Immature natural killer cell (primary cell): ENCODE measurements around the gene PAK6. TPM values are rescaled to one million over a fixed set of nuclear protein-coding genes. Genes with fewer than 3 reads are reported as not detected.

Experiments used
- DNase-seq, 3 donors: peaks; one replicate each; pipeline ENCODE4 v3.0.0; 2022; ENCODE audit warnings: mixed read lengths in 1 of 3
- H3K27ac Mint-ChIP-seq, 6 donors: one replicate each; pipeline ENCODE4 v1.8.0; 2020; ENCODE audit warnings: mixed read lengths in 6 of 6, mild to moderate bottlenecking in 5 of 6, inconsistent platforms in 4 of 6, moderate library complexity in 3 of 6
- H3K27me3 Mint-ChIP-seq, 3 donors: one replicate each; pipeline ENCODE4 v1.8.0; 2020 to 2021; ENCODE audit warnings: low read depth in 3 of 3, mild to moderate bottlenecking in 3 of 3, mixed read lengths in 3 of 3, moderate library complexity in 3 of 3, inconsistent platforms in 1 of 3
- H3K36me3 Mint-ChIP-seq, 3 donors: one replicate each; pipeline ENCODE4 v1.8.0; 2020; ENCODE audit warnings: mixed read lengths in 3 of 3, inconsistent platforms in 2 of 3, mild to moderate bottlenecking in 2 of 3
- H3K4me1 Mint-ChIP-seq, 2 donors: one replicate each; pipeline ENCODE4 v1.8.0; 2020; ENCODE audit warnings: inconsistent platforms in 2 of 2, mild to moderate bottlenecking in 2 of 2, mixed read lengths in 2 of 2, moderate library complexity in 1 of 2
- H3K4me3 Mint-ChIP-seq, 5 donors: one replicate each; pipeline ENCODE4 v1.8.0; 2020; ENCODE audit warnings: mild to moderate bottlenecking in 5 of 5, mixed read lengths in 5 of 5, inconsistent platforms in 3 of 5, moderate library complexity in 3 of 5
- H3K9me3 Mint-ChIP-seq, 6 donors: one replicate each; pipeline ENCODE4 v1.8.0; 2020; ENCODE audit warnings: mild to moderate bottlenecking in 6 of 6, mixed read lengths in 6 of 6, inconsistent platforms in 4 of 6, moderate library complexity in 3 of 6
- polyA plus RNA-seq, 3 donors: library from polyadenylated mRNA; unstranded; fragments of 300-500 nt; fragmentation: Illumina TruSeq; gene quantifications; one replicate each; pipeline ENCODE4 v1.2.3, GENCODE V29; 2021

The PAK6 gene
- polyA plus RNA-seq, 3 donors from 2014 or later: 2.0 to 8.3 (median 3.6) TPM

- Mint-ChIP-seq H3K27me3 (peaks cover 0 to 6% (median 2%) of the 10 kb centered on the region in 3 donors), H3K4me3 (peak overlapping the region in 1 of 5 donors; percentile 74), H3K9me3 (no peaks in the 10 kb centered on the region), H3K27ac (peak overlapping the region in 1 of 6 donors; percentile 83), H3K4me1 (peaks cover 3 to 4% of the 10 kb centered on the region in 2 donors), H3K36me3 (no peaks in the 10 kb centered on the region)
- peak in 1 of 3 donors; percentile 39 for DNase-seq
Measured at GRCh38 chr15:40270246-40270995, 31.6 kb downstream of the PAK6 start.

GRCh38 chr15:40271685-40272484, 33.0 kb downstream of the PAK6 start:
- no peak overlapping the region for H3K27ac Mint-ChIP-seq
- no peak overlapping the region for H3K4me3 Mint-ChIP-seq
- no peak for DNase-seq
- H3K27me3 Mint-ChIP-seq: peaks cover 3 to 7% (median 6%) of the 10 kb centered on the region in 3 donors
- peaks cover 3 to 4% of the 10 kb centered on the region in 2 donors for H3K4me1 Mint-ChIP-seq
- H3K9me3 Mint-ChIP-seq: no peaks in the 10 kb centered on the region
- H3K36me3 Mint-ChIP-seq: no peaks in the 10 kb centered on the region

GRCh38 chr15:40272485-40273056, 33.7 kb downstream of the PAK6 start:
- Mint-ChIP-seq H3K4me1 (peaks cover 3 to 4% of the 10 kb centered on the region in 2 donors), H3K9me3 (no peaks in the 10 kb centered on the region), H3K4me3 (no peak overlapping the region), H3K36me3 (no peaks in the 10 kb centered on the region), H3K27me3 (peaks cover 3 to 7% (median 6%) of the 10 kb centered on the region in 3 donors), H3K27ac (no peak overlapping the region)
- DNase-seq: no peak

GRCh38 chr15:40273428-40273827, 34.6 kb downstream of the PAK6 start:
- Mint-ChIP-seq H3K36me3 (no peaks in the 10 kb centered on the region), H3K27ac (peak overlapping the region in 1 of 6 donors; percentile 69), H3K4me1 (peaks cover 3 to 7% of the 10 kb centered on the region in 2 donors), H3K27me3 (peaks cover 3 to 9% (median 8%) of the 10 kb centered on the region in 3 donors), H3K9me3 (no peaks in the 10 kb centered on the region), H3K4me3 (no peak overlapping the region)
- no peak for DNase-seq

GRCh38 chr15:40274350-40275274, 35.7 kb downstream of the PAK6 start:
- peak; percentile 81 to 86 (median 81) for DNase-seq
- no peaks in the 10 kb centered on the region for H3K36me3 Mint-ChIP-seq
- peaks cover 8 to 10% of the 10 kb centered on the region in 2 donors for H3K4me1 Mint-ChIP-seq
- H3K9me3 Mint-ChIP-seq: no peaks in the 10 kb centered on the region
- H3K27me3 Mint-ChIP-seq: peaks cover 3 to 15% (median 13%) of the 10 kb centered on the region in 3 donors
- no peak overlapping the region for H3K4me3 Mint-ChIP-seq
- peak overlapping the region in 1 of 6 donors; percentile 79 for H3K27ac Mint-ChIP-seq

- Mint-ChIP-seq H3K4me1 (peaks cover 8 to 10% of the 10 kb centered on the region in 2 donors), H3K36me3 (no peaks in the 10 kb centered on the region), H3K4me3 (no peak overlapping the region), H3K27me3 (peaks cover 3 to 15% (median 13%) of the 10 kb centered on the region in 3 donors), H3K9me3 (no peaks in the 10 kb centered on the region), H3K27ac (no peak overlapping the region)
- no peak for DNase-seq
Measured at GRCh38 chr15:40275523-40275922, 36.7 kb downstream of the PAK6 start.

- H3K27me3 Mint-ChIP-seq: peaks cover 3 to 17% (median 15%) of the 10 kb centered on the region in 3 donors
- no peaks in the 10 kb centered on the region for H3K9me3 Mint-ChIP-seq
- no peak for DNase-seq
- no peak overlapping the region for H3K4me3 Mint-ChIP-seq
- peaks cover 8 to 10% of the 10 kb centered on the region in 2 donors for H3K4me1 Mint-ChIP-seq
- no peaks in the 10 kb centered on the region for H3K36me3 Mint-ChIP-seq
- no peak overlapping the region for H3K27ac Mint-ChIP-seq
Measured at GRCh38 chr15:40275954-40276353, 37.1 kb downstream of the PAK6 start.

GRCh38 chr15:40276927-40277326, 38.1 kb downstream of the PAK6 start:
- Mint-ChIP-seq H3K27me3 (peaks cover 3 to 17% (median 15%) of the 10 kb centered on the region in 3 donors), H3K36me3 (no peaks in the 10 kb centered on the region), H3K4me1 (peaks cover 10% of the 10 kb centered on the region in 2 donors), H3K27ac (no peak overlapping the region), H3K4me3 (no peak overlapping the region), H3K9me3 (no peaks in the 10 kb centered on the region)
- DNase-seq: no peak

- Mint-ChIP-seq H3K27ac (no peak overlapping the region), H3K27me3 (peaks cover 3 to 17% (median 15%) of the 10 kb centered on the region in 3 donors), H3K4me1 (peaks cover 10% of the 10 kb centered on the region in 2 donors), H3K9me3 (no peaks in the 10 kb centered on the region), H3K4me3 (no peak overlapping the region), H3K36me3 (no peaks in the 10 kb centered on the region)
- DNase-seq: no peak
Measured at GRCh38 chr15:40277471-40277870, 38.6 kb downstream of the PAK6 start.

GRCh38 chr15:40278026-40278425, 39.2 kb downstream of the PAK6 start:
- Mint-ChIP-seq H3K4me3 (no peak overlapping the region), H3K9me3 (no peaks in the 10 kb centered on the region), H3K27ac (no peak overlapping the region), H3K4me1 (peaks cover 10% of the 10 kb centered on the region in 2 donors), H3K27me3 (peaks cover 3 to 17% (median 15%) of the 10 kb centered on the region in 3 donors), H3K36me3 (no peaks in the 10 kb centered on the region)
- DNase-seq: no peak

- Mint-ChIP-seq H3K4me1 (peaks cover 9 to 12% of the 10 kb centered on the region in 2 donors), H3K27me3 (peaks cover 3 to 17% (median 16%) of the 10 kb centered on the region in 3 donors), H3K27ac (no peak overlapping the region), H3K4me3 (peak overlapping the region in 1 of 5 donors; percentile 44), H3K36me3 (no peaks in the 10 kb centered on the region), H3K9me3 (no peaks in the 10 kb centered on the region)
- DNase-seq: peak; percentile 64 to 67 (median 66)
Measured at GRCh38 chr15:40279437-40280141, 40.7 kb downstream of the PAK6 start.

GRCh38 chr15:40280260-40281056, 41.6 kb downstream of the PAK6 start:
- H3K4me3 Mint-ChIP-seq: peak overlapping the region in 4 of 5 donors; percentile 15 to 65 (median 50)
- peaks cover 6 to 8% of the 10 kb centered on the region in 2 donors for H3K4me1 Mint-ChIP-seq
- no peaks in the 10 kb centered on the region for H3K9me3 Mint-ChIP-seq
- peaks cover 3 to 15% (median 12%) of the 10 kb centered on the region in 3 donors for H3K27me3 Mint-ChIP-seq
- no peak for DNase-seq
- H3K36me3 Mint-ChIP-seq: no peaks in the 10 kb centered on the region
- H3K27ac Mint-ChIP-seq: no peak overlapping the region
